Activated CD8-positive, alpha-beta T cell treated with anti-CD3 and anti-CD28 coated beads for 36 hours (primary cell): ENCODE data around the gene LPP. TPM values are rescaled to one million over a fixed set of nuclear protein-coding genes. Genes with fewer than 3 reads are reported as not detected.

ENCODE experiments used
- ATAC-seq: fragments of 200-7000 bp; cut with Tn5 transposase; one replicate; pipeline ENCODE4 v1.10.0; 2021; ENCODE audit warnings: mild to moderate bottlenecking, moderate library complexity
- CTCF ChIA-PET: fragments of 350-600 bp; sonication (Branson Sonifier 250); formaldehyde crosslinking; loops from one replicate; lab custom pipeline; 2021; ENCODE audit warnings: antibody characterized with exemption; lab: Charles Lee
- POLR2A ChIA-PET: fragments of 350-600 bp; sonication (Branson Sonifier 250); formaldehyde crosslinking; loops from one replicate; lab custom pipeline; 2021; ENCODE audit warnings: antibody characterized with exemption; lab: Charles Lee
- DNase-seq: peaks from one replicate; pipeline ENCODE4 v3.0.0-alpha.2; 2020
- H3K27ac Mint-ChIP-seq: one replicate; pipeline ENCODE4 v1.8.0; 2021; ENCODE audit warnings: mild to moderate bottlenecking, mixed read lengths
- H3K27me3 Mint-ChIP-seq: one replicate; pipeline ENCODE4 v1.8.0; 2021; ENCODE audit warnings: mixed read lengths
- H3K36me3 Mint-ChIP-seq: one replicate; pipeline ENCODE4 v1.8.0; 2021; ENCODE audit warnings: low read depth, mixed read lengths
- H3K4me1 Mint-ChIP-seq: one replicate; pipeline ENCODE4 v1.8.0; 2021; ENCODE audit warnings: low read depth, mixed read lengths
- H3K4me3 Mint-ChIP-seq: one replicate; pipeline ENCODE4 v1.8.0; 2021; ENCODE audit warnings: mild to moderate bottlenecking, moderate library complexity, mixed read lengths
- H3K9me3 Mint-ChIP-seq: one replicate; pipeline ENCODE4 v1.8.0; 2021; ENCODE audit warnings: mixed read lengths
- CTCF ChIP-seq: fragments of 200-600 bp; IDR thresholded peaks from one replicate; pipeline ENCODE4 v1.8.0; 2022; ENCODE audit warnings: antibody characterized with exemption, mild to moderate bottlenecking
- intact Hi-C: fragments of 100-400 bp; cut with micrococcal nuclease; formaldehyde crosslinking; loops from one replicate; pipeline ENCODE4 v1.10.0; 2022
- total RNA-seq, 2 experiments: library from RNA; stranded (reverse); gene quantifications; one replicate each; pipeline ENCODE4 v1.2.3, GENCODE V29; 2021

LPP gene
- total RNA-seq, 2 experiments from 2014 or later = 16.4 to 22.6 TPM

- TF ChIP-seq CTCF = no peak
- no peaks in the 10 kb centered on the region for H3K27me3 Mint-ChIP-seq
- ATAC-seq (no peak), DNase-seq (no peak)
- H3K4me3 Mint-ChIP-seq = no peak overlapping the region
- ChIA-PET CTCF (interaction anchor here (1.5 to 2.6 kb wide), 3 partner anchors 43 to 627 kb away, joined by 3 to 7 read pairs (median 3); no protein-coding TSS in a partner anchor), POLR2A (interaction anchor here (1.9 kb wide), 1 partner anchor 11 kb away, joined by 7 read pairs; no protein-coding TSS in a partner anchor)
- H3K36me3 Mint-ChIP-seq = peaks cover 17% of the 10 kb centered on the region
- intact Hi-C loops = no loop called here
- peaks cover 63% of the 10 kb centered on the region for H3K4me1 Mint-ChIP-seq
- no peak overlapping the region for H3K27ac Mint-ChIP-seq
- peaks cover 6% of the 10 kb centered on the region for H3K9me3 Mint-ChIP-seq
These were observed 173.5 kb downstream of the LPP start for GRCh38 chr3:188327433-188327832.

- ATAC-seq = peak; percentile 53
- peaks cover 11% of the 10 kb centered on the region for H3K36me3 Mint-ChIP-seq
- peak overlapping the region; percentile 66 for H3K27ac Mint-ChIP-seq
- no peak for DNase-seq
- no peak overlapping the region for H3K4me3 Mint-ChIP-seq
- intact Hi-C loops = loop anchor here (10.0 kb wide), 2 partner anchors 585 to 625 kb away; partner anchors contain the start of gene BCL6
- no peak for TF ChIP-seq CTCF
- CTCF ChIA-PET = interaction anchor here (0.6 to 1.8 kb wide), 6 partner anchors 10 to 590 kb away, joined by 3 to 8 read pairs (median 4); no protein-coding TSS in a partner anchor
- peaks cover 39% of the 10 kb centered on the region for H3K4me1 Mint-ChIP-seq
- H3K27me3 Mint-ChIP-seq = no peaks in the 10 kb centered on the region
- no peaks in the 10 kb centered on the region for H3K9me3 Mint-ChIP-seq
- POLR2A ChIA-PET = interaction anchor here (1.0 to 2.4 kb wide), 3 partner anchors 9 to 45 kb away, joined by 4 to 7 read pairs (median 6); no protein-coding TSS in a partner anchor
These were observed 176.2 kb downstream of the LPP start for GRCh38 chr3:188330138-188330537.

GRCh38 chr3:188331166-188331565 is 177.2 kb downstream of the LPP start:
- intact Hi-C loops = loop anchor here (10.0 kb wide), 2 partner anchors 586 to 624 kb away; partner anchors contain the start of gene BCL6
- no peak for ATAC-seq
- TF ChIP-seq CTCF = no peak
- peaks cover 35% of the 10 kb centered on the region for H3K4me1 Mint-ChIP-seq
- no peaks in the 10 kb centered on the region for H3K9me3 Mint-ChIP-seq
- H3K27me3 Mint-ChIP-seq = no peaks in the 10 kb centered on the region
- POLR2A ChIA-PET = interaction anchor here (1.0 to 2.4 kb wide), 2 partner anchors 8 to 21 kb away, joined by 6 to 7 read pairs; no protein-coding TSS in a partner anchor
- H3K27ac Mint-ChIP-seq = no peak overlapping the region
- CTCF ChIA-PET = interaction anchor here (1.2 to 1.8 kb wide), 3 partner anchors 77 to 591 kb away, joined by 3 to 8 read pairs (median 4); no protein-coding TSS in a partner anchor
- peaks cover 6% of the 10 kb centered on the region for H3K36me3 Mint-ChIP-seq
- DNase-seq = no peak
- no peak overlapping the region for H3K4me3 Mint-ChIP-seq

- Mint-ChIP-seq H3K9me3 (no peaks in the 10 kb centered on the region), H3K27ac (no peak overlapping the region), H3K4me3 (no peak overlapping the region), H3K4me1 (peaks cover 27% of the 10 kb centered on the region), H3K36me3 (peaks cover 7% of the 10 kb centered on the region), H3K27me3 (no peaks in the 10 kb centered on the region)
- DNase-seq = no peak
- ChIA-PET CTCF (interaction anchor here (0.7 to 2.1 kb wide), 2 partner anchors 9 to 417 kb away, joined by 3 to 5 read pairs; no protein-coding TSS in a partner anchor), POLR2A (no interaction called here)
- ATAC-seq = no peak
- no peak for TF ChIP-seq CTCF
- intact Hi-C loops = loop anchor here (10.0 kb wide), 2 partner anchors 587 to 623 kb away; partner anchors contain the start of gene BCL6
These were observed 178.1 kb downstream of the LPP start for GRCh38 chr3:188332085-188332484.

- Mint-ChIP-seq H3K9me3 (no peaks in the 10 kb centered on the region), H3K36me3 (peaks cover 17% of the 10 kb centered on the region), H3K4me3 (no peak overlapping the region), H3K27ac (no peak overlapping the region), H3K27me3 (no peaks in the 10 kb centered on the region), H3K4me1 (peaks cover 40% of the 10 kb centered on the region)
- ATAC-seq (no peak), DNase-seq (no peak)
- no peak for TF ChIP-seq CTCF
- intact Hi-C loops = loop anchor here (5.0 to 10.0 kb wide), 3 partner anchors 247 to 619 kb away; partner anchors contain the start of gene BCL6
- POLR2A ChIA-PET = interaction anchor here (0.9 kb wide), 1 partner anchor 82 kb away, joined by 3 read pairs; no protein-coding TSS in a partner anchor
- CTCF ChIA-PET = interaction anchor here (1.6 kb wide), 1 partner anchor 39 kb away, joined by 3 read pairs; no protein-coding TSS in a partner anchor
These were observed 181.7 kb downstream of the LPP start for GRCh38 chr3:188335656-188336055.
